ENCODE results near the gene DLD. TPM values are rescaled to one million over a fixed set of nuclear protein-coding genes. Genes with fewer than 3 reads are reported as not detected.

Gene DLD
- polyA plus RNA-seq, 1 donor (not counting 4 experiments of a cell fraction or from before 2014, with no cell fraction given): 153 TPM

DNA sequence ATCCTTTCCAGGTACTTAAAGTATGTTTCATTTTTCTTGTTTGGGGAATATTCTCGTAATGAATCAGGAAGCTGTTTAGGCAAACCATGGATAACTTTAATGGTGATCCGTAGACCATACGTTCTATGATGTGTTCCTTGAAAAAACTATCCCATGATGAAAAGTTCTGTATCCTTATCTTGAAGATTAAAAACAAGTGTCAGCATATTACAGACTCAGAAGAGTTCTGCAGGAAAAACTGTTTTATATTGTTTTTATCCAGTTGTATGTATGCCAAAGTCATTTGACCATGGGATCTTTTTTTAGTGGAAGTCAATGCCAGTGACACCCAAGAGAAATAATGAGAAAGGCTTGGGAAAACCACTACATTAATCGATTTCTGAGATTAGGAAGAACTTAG lies 52.0 kb downstream of the DLD start:
- H3K9me1 ChIP-seq (ENCODE audit: control insufficient read depth, extremely low read depth, insufficient read depth, low read length): peaks cover 6% of the 10 kb centered on the region
- H3K79me2 ChIP-seq (ENCODE audit: control insufficient read depth, insufficient read depth, low read length): no peaks in the 10 kb centered on the region
- peaks cover 22% of the 10 kb centered on the region for H3K4me1 ChIP-seq (ENCODE audit: control insufficient read depth, extremely low read depth, insufficient read depth, low read length)
- no peak overlapping the region for H3K9ac ChIP-seq (ENCODE audit: control insufficient read depth, extremely low read depth, insufficient read depth, low read length)
- H3K9me3 ChIP-seq (ENCODE audit: control insufficient read depth, low read depth, low read length): no peaks in the 10 kb centered on the region
- DNase-seq (ENCODE audit: low read depth, low spot score) (no peak), FAIRE-seq (no peak)
- H3K27me3 ChIP-seq (ENCODE audit: control insufficient read depth, extremely low read depth, insufficient read depth, low read length): no peaks in the 10 kb centered on the region
- H4K20me1 ChIP-seq (ENCODE audit: control insufficient read depth, extremely low read depth, insufficient read depth, low read length): no peaks in the 10 kb centered on the region
- no peak overlapping the region for H3K4me3 ChIP-seq (ENCODE audit: control insufficient read depth in 2 of 3, extremely low read depth in 1 of 3, insufficient read depth in 2 of 3, low read depth in 1 of 3, low read length in 3 of 3)
- H2AFZ ChIP-seq (ENCODE audit: control insufficient read depth, low read length): no peak overlapping the region
- no peak overlapping the region for H3K4me2 ChIP-seq (ENCODE audit: control insufficient read depth, extremely low read depth, insufficient read depth, low read depth, low read length)
- H3K36me3 ChIP-seq (ENCODE audit: control insufficient read depth in 2 of 2, extremely low read depth in 1 of 2, insufficient read depth in 2 of 2, low read length in 2 of 2): peaks cover 19 to 54% of the 10 kb centered on the region in 2 experiments
- dilution Hi-C loops (cut with MboI; ENCODE audit: extremely low pct_ligation_motif_present, low sequenced_read_pairs): no loop called here
- TF ChIP-seq EZH2 (IDR thresholded peaks at IDR 0.05; ENCODE audit: low read length) (no peak), CTCF (optimal IDR thresholded peaks at IDR 0.05 in 1 of 3, IDR thresholded peaks at IDR 0.05 in 1 of 3, conservative IDR thresholded peaks at IDR 0.05 in 1 of 3; ENCODE audit: extremely low read depth in 1 of 3, insufficient read depth in 2 of 3, low read length in 3 of 3) (no peak)
- H3K27ac ChIP-seq (ENCODE audit: control insufficient read depth, insufficient read depth, low read length): no peak overlapping the region

DNA sequence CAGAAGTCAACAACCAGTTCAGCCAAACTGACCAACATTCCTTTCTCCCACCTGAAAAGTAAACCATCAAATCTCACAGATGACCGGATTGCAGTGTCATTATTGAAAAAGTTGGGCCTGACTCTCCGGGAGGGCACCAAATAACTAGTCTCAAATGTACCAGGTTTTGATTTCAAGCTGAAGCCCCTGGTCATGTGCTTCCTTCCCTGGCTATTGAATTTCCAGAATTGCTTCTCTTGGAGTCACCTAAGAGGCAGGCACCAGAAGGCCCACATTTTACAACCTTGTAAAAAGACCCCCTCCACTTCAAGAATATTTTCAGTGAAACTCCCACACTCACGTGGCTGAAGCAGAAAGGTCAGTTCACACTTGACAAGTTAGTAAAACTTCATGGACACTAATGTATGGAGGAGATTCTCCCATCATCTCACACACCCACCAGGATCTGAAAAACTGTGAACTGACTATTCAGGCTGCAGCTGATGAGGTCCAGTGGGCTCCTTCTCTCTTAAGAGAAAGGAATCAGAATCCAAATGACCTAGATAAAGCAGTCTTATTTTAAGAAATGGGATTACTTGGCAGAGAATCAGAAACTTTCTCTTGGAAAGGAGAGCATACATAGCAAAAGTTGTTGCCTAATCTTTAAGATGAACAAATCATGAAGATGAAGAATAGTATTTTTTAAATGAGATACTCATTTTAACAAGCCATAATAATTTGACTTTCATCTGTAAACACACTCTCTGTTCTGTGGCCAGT lies 53.6 kb downstream of the DLD start:
- H2AFZ ChIP-seq (ENCODE audit: control insufficient read depth, low read length): no peak overlapping the region
- FAIRE-seq: no peak
- H3K9me3 ChIP-seq (ENCODE audit: control insufficient read depth, low read depth, low read length): no peaks in the 10 kb centered on the region
- TF ChIP-seq EZH2 (IDR thresholded peaks at IDR 0.05; ENCODE audit: low read length) (no peak), CTCF (optimal IDR thresholded peaks at IDR 0.05 in 1 of 3, IDR thresholded peaks at IDR 0.05 in 1 of 3, conservative IDR thresholded peaks at IDR 0.05 in 1 of 3; ENCODE audit: extremely low read depth in 1 of 3, insufficient read depth in 2 of 3, low read length in 3 of 3) (no peak)
- H3K9me1 ChIP-seq (ENCODE audit: control insufficient read depth, extremely low read depth, insufficient read depth, low read length): peaks cover 3% of the 10 kb centered on the region
- H3K27ac ChIP-seq (ENCODE audit: control insufficient read depth, insufficient read depth, low read length): no peak overlapping the region
- no peaks in the 10 kb centered on the region for H4K20me1 ChIP-seq (ENCODE audit: control insufficient read depth, extremely low read depth, insufficient read depth, low read length)
- H3K4me3 ChIP-seq (ENCODE audit: control insufficient read depth in 2 of 3, extremely low read depth in 1 of 3, insufficient read depth in 2 of 3, low read depth in 1 of 3, low read length in 3 of 3): no peak overlapping the region
- H3K27me3 ChIP-seq (ENCODE audit: control insufficient read depth, extremely low read depth, insufficient read depth, low read length): no peaks in the 10 kb centered on the region
- peaks cover 18% of the 10 kb centered on the region for H3K4me1 ChIP-seq (ENCODE audit: control insufficient read depth, extremely low read depth, insufficient read depth, low read length)
- peaks cover 18 to 44% of the 10 kb centered on the region in 2 experiments for H3K36me3 ChIP-seq (ENCODE audit: control insufficient read depth in 2 of 2, extremely low read depth in 1 of 2, insufficient read depth in 2 of 2, low read length in 2 of 2)
- no peak overlapping the region for H3K4me2 ChIP-seq (ENCODE audit: control insufficient read depth, extremely low read depth, insufficient read depth, low read depth, low read length)
- no peak for DNase-seq (ENCODE audit: low read depth, low spot score)
- H3K79me2 ChIP-seq (ENCODE audit: control insufficient read depth, insufficient read depth, low read length): no peaks in the 10 kb centered on the region
- no peak overlapping the region for H3K9ac ChIP-seq (ENCODE audit: control insufficient read depth, extremely low read depth, insufficient read depth, low read length)
- dilution Hi-C loops (cut with MboI; ENCODE audit: extremely low pct_ligation_motif_present, low sequenced_read_pairs): no loop called here
